Body of pancreas (tissue), 4 donors: ENCODE data around the gene OSBPL5.

Source experiments
- CTCF ChIP-seq, 7 experiments: fragments of 450-650 bp in 4 of 7; fragments of 200-600 bp in 3 of 7; sonication (generic) in 3 of 7; IDR thresholded peaks; one replicate each; pipeline ENCODE4 v1.5.1; 2016 to 2019; ENCODE audit warnings: antibody characterized with exemption in 7 of 7
- POLR2A ChIP-seq, 3 donors: fragments of 450-650 bp; IDR thresholded peaks; one replicate each; pipeline ENCODE4 v1.6.1; 2016; ENCODE audit warnings: antibody characterized with exemption in 3 of 3, mild to moderate bottlenecking in 2 of 3

- no peak for TF ChIP-seq CTCF (IDR thresholded peaks at IDR 0.05)
- TF ChIP-seq POLR2A (IDR thresholded peaks at IDR 0.05): no peak
These were observed 70.8 kb downstream of the OSBPL5 start for GRCh38 chr11:3094223-3094824.
